WTC11 (cell line): ENCODE results near the gene DIRAS3.

Source experiments
- HMGA2 ChIP-seq: fragments of 250-450 bp; sonication (Bioruptor Pico); IDR thresholded peaks from 2 replicates; pipeline ENCODE4 v1.4.0; 2021; ENCODE audit warnings: mild to moderate bottlenecking, moderate library complexity
- NFYB ChIP-seq: sonication (generic); formaldehyde crosslinking; conservative IDR thresholded peaks from 2 replicates; pipeline ENCODE4 v1.8.0; 2022; ENCODE audit warnings: low read depth, missing genetic modification reagents
- SMAD4 ChIP-seq: sonication (generic); formaldehyde crosslinking; IDR thresholded peaks from 2 replicates; pipeline ENCODE4 v1.8.0; 2022; ENCODE audit warnings: mild to moderate bottlenecking, missing genetic modification reagents
- SP1 ChIP-seq: sonication (generic); formaldehyde crosslinking; conservative IDR thresholded peaks from 2 replicates; pipeline ENCODE4 v1.8.1; 2022; ENCODE audit warnings: missing genetic modification reagents
- TCF7 ChIP-seq: sonication (generic); formaldehyde crosslinking; IDR thresholded peaks from 2 replicates; pipeline ENCODE4 v1.8.0; 2022; ENCODE audit warnings: mild to moderate bottlenecking, low read depth, missing genetic modification reagents, moderate library complexity
- TF ChIP-seq, protein P1 (sequence below): fragments of 200-600 bp; IDR thresholded peaks from 2 replicates; pipeline ENCODE4 v1.8.0; 2022; ENCODE audit warnings: antibody characterized with exemption
- TF ChIP-seq, protein P2 (sequence below): fragments of 250-450 bp; sonication (Bioruptor Pico); IDR thresholded peaks from 2 replicates; pipeline ENCODE4 v1.9.0; 2021; ENCODE audit warnings: mild to moderate bottlenecking
- TF ChIP-seq, protein P3 (sequence below): sonication (generic); formaldehyde crosslinking; IDR thresholded peaks from 2 replicates; pipeline ENCODE4 v1.8.1; 2023; ENCODE audit warnings: mild to moderate bottlenecking, missing genetic modification reagents
- TF ChIP-seq, protein P4 (sequence below): sonication (generic); formaldehyde crosslinking; IDR thresholded peaks from 2 replicates; pipeline ENCODE4 v1.8.0; 2022; ENCODE audit warnings: missing genetic modification reagents
- TF ChIP-seq, protein P5 (sequence below): sonication (generic); formaldehyde crosslinking; IDR thresholded peaks from 2 replicates; pipeline ENCODE4 v1.8.0; 2022; ENCODE audit warnings: mild to moderate bottlenecking, missing genetic modification reagents

DNA sequence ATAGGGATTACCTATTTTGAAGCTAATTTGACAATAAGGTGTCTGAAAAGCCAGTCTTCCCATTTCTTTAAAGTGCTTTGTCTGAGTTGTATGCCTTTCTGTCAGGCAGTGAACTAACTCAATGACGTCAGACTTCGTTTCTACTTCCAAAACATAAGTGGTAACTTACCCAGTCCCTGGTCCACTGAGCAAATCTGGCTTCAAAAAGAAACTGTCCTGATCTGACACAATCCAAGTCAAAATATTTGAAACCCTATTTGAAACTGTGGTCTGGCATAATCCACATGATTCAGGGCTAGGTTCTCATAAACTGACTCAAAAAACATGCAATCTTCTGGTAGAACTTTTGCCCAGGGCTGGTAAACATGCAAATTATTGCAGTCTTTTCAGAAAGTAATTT, 34.0 kb downstream of the DIRAS3 start:
- TF ChIP-seq, protein P1, sequence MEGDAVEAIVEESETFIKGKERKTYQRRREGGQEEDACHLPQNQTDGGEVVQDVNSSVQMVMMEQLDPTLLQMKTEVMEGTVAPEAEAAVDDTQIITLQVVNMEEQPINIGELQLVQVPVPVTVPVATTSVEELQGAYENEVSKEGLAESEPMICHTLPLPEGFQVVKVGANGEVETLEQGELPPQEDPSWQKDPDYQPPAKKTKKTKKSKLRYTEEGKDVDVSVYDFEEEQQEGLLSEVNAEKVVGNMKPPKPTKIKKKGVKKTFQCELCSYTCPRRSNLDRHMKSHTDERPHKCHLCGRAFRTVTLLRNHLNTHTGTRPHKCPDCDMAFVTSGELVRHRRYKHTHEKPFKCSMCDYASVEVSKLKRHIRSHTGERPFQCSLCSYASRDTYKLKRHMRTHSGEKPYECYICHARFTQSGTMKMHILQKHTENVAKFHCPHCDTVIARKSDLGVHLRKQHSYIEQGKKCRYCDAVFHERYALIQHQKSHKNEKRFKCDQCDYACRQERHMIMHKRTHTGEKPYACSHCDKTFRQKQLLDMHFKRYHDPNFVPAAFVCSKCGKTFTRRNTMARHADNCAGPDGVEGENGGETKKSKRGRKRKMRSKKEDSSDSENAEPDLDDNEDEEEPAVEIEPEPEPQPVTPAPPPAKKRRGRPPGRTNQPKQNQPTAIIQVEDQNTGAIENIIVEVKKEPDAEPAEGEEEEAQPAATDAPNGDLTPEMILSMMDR = no peak
- TF ChIP-seq, protein P2, sequence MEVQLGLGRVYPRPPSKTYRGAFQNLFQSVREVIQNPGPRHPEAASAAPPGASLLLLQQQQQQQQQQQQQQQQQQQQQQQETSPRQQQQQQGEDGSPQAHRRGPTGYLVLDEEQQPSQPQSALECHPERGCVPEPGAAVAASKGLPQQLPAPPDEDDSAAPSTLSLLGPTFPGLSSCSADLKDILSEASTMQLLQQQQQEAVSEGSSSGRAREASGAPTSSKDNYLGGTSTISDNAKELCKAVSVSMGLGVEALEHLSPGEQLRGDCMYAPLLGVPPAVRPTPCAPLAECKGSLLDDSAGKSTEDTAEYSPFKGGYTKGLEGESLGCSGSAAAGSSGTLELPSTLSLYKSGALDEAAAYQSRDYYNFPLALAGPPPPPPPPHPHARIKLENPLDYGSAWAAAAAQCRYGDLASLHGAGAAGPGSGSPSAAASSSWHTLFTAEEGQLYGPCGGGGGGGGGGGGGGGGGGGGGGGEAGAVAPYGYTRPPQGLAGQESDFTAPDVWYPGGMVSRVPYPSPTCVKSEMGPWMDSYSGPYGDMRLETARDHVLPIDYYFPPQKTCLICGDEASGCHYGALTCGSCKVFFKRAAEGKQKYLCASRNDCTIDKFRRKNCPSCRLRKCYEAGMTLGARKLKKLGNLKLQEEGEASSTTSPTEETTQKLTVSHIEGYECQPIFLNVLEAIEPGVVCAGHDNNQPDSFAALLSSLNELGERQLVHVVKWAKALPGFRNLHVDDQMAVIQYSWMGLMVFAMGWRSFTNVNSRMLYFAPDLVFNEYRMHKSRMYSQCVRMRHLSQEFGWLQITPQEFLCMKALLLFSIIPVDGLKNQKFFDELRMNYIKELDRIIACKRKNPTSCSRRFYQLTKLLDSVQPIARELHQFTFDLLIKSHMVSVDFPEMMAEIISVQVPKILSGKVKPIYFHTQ (CRISPR knock-in tag) = no peak
- TF ChIP-seq, protein P3, sequence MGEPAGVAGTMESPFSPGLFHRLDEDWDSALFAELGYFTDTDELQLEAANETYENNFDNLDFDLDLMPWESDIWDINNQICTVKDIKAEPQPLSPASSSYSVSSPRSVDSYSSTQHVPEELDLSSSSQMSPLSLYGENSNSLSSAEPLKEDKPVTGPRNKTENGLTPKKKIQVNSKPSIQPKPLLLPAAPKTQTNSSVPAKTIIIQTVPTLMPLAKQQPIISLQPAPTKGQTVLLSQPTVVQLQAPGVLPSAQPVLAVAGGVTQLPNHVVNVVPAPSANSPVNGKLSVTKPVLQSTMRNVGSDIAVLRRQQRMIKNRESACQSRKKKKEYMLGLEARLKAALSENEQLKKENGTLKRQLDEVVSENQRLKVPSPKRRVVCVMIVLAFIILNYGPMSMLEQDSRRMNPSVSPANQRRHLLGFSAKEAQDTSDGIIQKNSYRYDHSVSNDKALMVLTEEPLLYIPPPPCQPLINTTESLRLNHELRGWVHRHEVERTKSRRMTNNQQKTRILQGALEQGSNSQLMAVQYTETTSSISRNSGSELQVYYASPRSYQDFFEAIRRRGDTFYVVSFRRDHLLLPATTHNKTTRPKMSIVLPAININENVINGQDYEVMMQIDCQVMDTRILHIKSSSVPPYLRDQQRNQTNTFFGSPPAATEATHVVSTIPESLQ (CRISPR knock-in tag) = no peak
- no peak for TF ChIP-seq HMGA2 (CRISPR knock-in tag)
- TF ChIP-seq, protein P4, sequence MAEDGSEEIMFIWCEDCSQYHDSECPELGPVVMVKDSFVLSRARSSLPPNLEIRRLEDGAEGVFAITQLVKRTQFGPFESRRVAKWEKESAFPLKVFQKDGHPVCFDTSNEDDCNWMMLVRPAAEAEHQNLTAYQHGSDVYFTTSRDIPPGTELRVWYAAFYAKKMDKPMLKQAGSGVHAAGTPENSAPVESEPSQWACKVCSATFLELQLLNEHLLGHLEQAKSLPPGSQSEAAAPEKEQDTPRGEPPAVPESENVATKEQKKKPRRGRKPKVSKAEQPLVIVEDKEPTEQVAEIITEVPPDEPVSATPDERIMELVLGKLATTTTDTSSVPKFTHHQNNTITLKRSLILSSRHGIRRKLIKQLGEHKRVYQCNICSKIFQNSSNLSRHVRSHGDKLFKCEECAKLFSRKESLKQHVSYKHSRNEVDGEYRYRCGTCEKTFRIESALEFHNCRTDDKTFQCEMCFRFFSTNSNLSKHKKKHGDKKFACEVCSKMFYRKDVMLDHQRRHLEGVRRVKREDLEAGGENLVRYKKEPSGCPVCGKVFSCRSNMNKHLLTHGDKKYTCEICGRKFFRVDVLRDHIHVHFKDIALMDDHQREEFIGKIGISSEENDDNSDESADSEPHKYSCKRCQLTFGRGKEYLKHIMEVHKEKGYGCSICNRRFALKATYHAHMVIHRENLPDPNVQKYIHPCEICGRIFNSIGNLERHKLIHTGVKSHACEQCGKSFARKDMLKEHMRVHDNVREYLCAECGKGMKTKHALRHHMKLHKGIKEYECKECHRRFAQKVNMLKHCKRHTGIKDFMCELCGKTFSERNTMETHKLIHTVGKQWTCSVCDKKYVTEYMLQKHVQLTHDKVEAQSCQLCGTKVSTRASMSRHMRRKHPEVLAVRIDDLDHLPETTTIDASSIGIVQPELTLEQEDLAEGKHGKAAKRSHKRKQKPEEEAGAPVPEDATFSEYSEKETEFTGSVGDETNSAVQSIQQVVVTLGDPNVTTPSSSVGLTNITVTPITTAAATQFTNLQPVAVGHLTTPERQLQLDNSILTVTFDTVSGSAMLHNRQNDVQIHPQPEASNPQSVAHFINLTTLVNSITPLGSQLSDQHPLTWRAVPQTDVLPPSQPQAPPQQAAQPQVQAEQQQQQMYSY (CRISPR knock-in tag) = no peak
- no peak for TF ChIP-seq TCF7 (CRISPR knock-in tag)
- TF ChIP-seq NFYB (CRISPR knock-in tag) = no peak
- TF ChIP-seq SMAD4 (CRISPR knock-in tag) = no peak
- TF ChIP-seq, protein P5, sequence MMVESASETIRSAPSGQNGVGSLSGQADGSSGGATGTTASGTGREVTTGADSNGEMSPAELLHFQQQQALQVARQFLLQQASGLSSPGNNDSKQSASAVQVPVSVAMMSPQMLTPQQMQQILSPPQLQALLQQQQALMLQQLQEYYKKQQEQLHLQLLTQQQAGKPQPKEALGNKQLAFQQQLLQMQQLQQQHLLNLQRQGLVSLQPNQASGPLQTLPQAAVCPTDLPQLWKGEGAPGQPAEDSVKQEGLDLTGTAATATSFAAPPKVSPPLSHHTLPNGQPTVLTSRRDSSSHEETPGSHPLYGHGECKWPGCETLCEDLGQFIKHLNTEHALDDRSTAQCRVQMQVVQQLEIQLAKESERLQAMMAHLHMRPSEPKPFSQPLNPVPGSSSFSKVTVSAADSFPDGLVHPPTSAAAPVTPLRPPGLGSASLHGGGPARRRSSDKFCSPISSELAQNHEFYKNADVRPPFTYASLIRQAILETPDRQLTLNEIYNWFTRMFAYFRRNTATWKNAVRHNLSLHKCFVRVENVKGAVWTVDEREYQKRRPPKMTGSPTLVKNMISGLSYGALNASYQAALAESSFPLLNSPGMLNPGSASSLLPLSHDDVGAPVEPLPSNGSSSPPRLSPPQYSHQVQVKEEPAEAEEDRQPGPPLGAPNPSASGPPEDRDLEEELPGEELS (CRISPR knock-in tag) = no peak
- TF ChIP-seq SP1 (CRISPR knock-in tag) = no peak
